GM19438 (cell line): ENCODE data around the gene SLC38A1.
A peak's percentile ranks its signal among the peaks of the same experiment; 100 is the strongest.
"Not testable (repeated sequence)": the region's sequence is repeated elsewhere in the genome, so short reads cannot be mapped to it uniquely, and the experiment has no call there.

ENCODE experiments used
- ATAC-seq: cut with Tn5 transposase; IDR thresholded peaks from one replicate; pipeline ENCODE4 v1.9.1; 2021; ENCODE audit warnings: low read depth; ENCODE audit not compliant: unreplicated experiment

The SLC38A1 gene

GRCh38 chr12:46209914-46210872 lies 58.6 kb downstream of the SLC38A1 start:
- peak; percentile 44 for ATAC-seq

- no peak for ATAC-seq
Measured at GRCh38 chr12:46209170-46209569, 59.7 kb downstream of the SLC38A1 start.

GRCh38 chr12:46208370-46208769 lies 60.5 kb downstream of the SLC38A1 start:
- ATAC-seq: no peak

GRCh38 chr12:46207644-46208043 lies 61.2 kb downstream of the SLC38A1 start:
- no peak for ATAC-seq

- no peak for ATAC-seq
Measured at GRCh38 chr12:46206471-46206870, 62.4 kb downstream of the SLC38A1 start.

GRCh38 chr12:46205294-46205693 lies 63.5 kb downstream of the SLC38A1 start:
- ATAC-seq: no peak

GRCh38 chr12:46201284-46201789 lies 67.5 kb downstream of the SLC38A1 start:
- ATAC-seq: no peak

GRCh38 chr12:46200551-46200950 lies 68.3 kb downstream of the SLC38A1 start:
- ATAC-seq: no peak

- no peak for ATAC-seq
Measured at GRCh38 chr12:46198913-46199312, 69.9 kb downstream of the SLC38A1 start.

- ATAC-seq: no peak
Measured at GRCh38 chr12:46197883-46198282, 71.0 kb downstream of the SLC38A1 start.

- ATAC-seq: not testable (repeated sequence)
Measured at GRCh38 chr12:46190533-46190932, 78.3 kb downstream of the SLC38A1 start.

- ATAC-seq: no peak
Measured at GRCh38 chr12:46188170-46188569, 80.7 kb downstream of the SLC38A1 start.

- no peak for ATAC-seq
Measured at GRCh38 chr12:46187023-46187422, 81.8 kb downstream of the SLC38A1 start.

- ATAC-seq: no peak
Measured at GRCh38 chr12:46186088-46186487, 82.8 kb downstream of the SLC38A1 start.

GRCh38 chr12:46185686-46186085 lies 83.2 kb downstream of the SLC38A1 start:
- ATAC-seq: no peak

GRCh38 chr12:46184798-46185595 lies 83.8 kb downstream of the SLC38A1 start:
- ATAC-seq: no peak

- no peak for ATAC-seq
Measured at GRCh38 chr12:46183112-46183511, 85.7 kb downstream of the SLC38A1 start.

GRCh38 chr12:46181465-46181864 lies 87.4 kb downstream of the SLC38A1 start:
- no peak for ATAC-seq

- ATAC-seq: no peak
Measured at GRCh38 chr12:46179693-46180452, 89.0 kb downstream of the SLC38A1 start.

- ATAC-seq: no peak
Measured at GRCh38 chr12:46177837-46178608, 90.8 kb downstream of the SLC38A1 start.
